ENCODE results near the gene KIF13A.
"Not testable (repeated sequence)": the region's sequence is repeated elsewhere in the genome, so short reads cannot be mapped to it uniquely, and the experiment has no call there.

The KIF13A gene

DNA sequence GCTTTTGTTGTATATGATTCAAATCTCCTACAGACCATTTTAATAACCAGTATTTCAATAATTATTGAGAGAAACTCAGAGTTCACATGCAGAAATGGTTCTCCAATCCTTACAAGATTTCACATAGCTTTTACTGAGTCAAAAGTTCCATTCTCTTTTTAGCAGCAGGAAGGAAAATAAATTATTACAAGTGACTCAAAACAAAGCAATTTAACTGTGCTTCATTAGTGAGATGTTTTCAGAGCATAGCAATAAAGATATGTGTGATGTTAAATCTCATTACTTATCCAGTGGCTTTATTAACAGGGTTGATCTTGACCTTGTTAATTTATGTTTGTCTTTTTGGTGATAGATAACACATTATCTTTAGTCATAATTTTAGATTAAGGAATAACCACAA, 22.0 kb downstream of the KIF13A start:
- no peaks in the 10 kb centered on the region for H3K9me3 Mint-ChIP-seq
- no peaks in the 10 kb centered on the region for H3K4me1 Mint-ChIP-seq

DNA sequence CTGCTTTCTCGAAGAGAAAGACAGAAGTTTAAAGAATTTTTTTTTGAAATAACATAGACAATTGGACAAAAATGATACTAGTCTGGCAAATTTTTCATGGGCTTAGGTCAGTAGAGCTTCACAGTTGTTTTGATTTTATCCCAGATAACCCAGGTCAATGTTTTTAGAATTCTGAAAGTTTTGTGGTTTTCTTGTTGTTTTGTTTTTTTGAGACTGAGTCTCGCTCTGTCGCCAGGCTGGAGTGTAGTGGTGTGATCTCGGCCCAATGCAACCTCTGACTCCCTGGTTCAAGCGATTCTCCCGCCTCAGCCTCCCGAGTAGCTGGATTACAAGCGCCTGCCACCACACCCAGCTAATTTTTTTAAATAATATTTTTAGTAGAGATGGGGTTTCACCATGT, 22.8 kb downstream of the KIF13A start:
- H3K4me1 Mint-ChIP-seq = no peaks in the 10 kb centered on the region

More for the DNA sequence above, 22.0 kb downstream of the KIF13A start:
- H3K27ac Mint-ChIP-seq = no peak overlapping the region
- H3K27me3 Mint-ChIP-seq = peaks cover 11% of the 10 kb centered on the region
- no peaks in the 10 kb centered on the region for H3K36me3 Mint-ChIP-seq
- H3K4me3 Mint-ChIP-seq = no peak overlapping the region

DNA sequence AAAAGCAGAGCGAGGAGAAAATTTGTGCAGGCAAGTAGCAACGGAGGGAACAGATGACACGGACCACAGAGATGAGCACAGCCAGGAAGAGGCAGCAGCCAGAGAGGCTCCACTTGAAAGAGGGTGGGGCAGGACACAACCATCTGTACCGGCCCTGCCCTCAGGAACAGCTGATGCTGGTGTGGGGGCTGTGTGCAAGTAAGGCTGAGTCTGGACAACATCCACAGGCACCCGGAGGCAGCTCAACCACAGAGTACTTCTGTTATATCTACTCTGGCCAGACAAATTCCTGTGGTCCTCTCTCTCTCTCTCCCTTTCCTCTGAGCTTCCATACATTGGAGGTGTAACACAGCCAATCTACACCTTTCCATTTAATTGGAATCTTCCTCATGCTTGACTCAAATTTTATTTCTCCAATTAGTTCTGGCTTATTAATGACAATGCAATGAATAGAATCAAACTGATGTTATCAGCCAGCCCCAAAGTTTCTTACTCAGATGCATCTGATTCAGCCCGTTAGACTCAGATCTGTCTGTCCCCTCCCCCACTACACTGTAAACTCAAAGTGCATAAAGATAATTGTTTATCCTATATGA, 24.9 kb downstream of the KIF13A start:
- peaks cover 18% of the 10 kb centered on the region for H3K27me3 Mint-ChIP-seq
- H3K9me3 Mint-ChIP-seq = no peaks in the 10 kb centered on the region
- H3K36me3 Mint-ChIP-seq = no peaks in the 10 kb centered on the region
- no peak overlapping the region for H3K4me3 Mint-ChIP-seq
- no peaks in the 10 kb centered on the region for H3K4me1 Mint-ChIP-seq
- no peak overlapping the region for H3K27ac Mint-ChIP-seq

More for the DNA sequence above, 22.8 kb downstream of the KIF13A start:
- no peak overlapping the region for H3K27ac Mint-ChIP-seq
- peaks cover 14% of the 10 kb centered on the region for H3K27me3 Mint-ChIP-seq
- no peak overlapping the region for H3K4me3 Mint-ChIP-seq
- no peaks in the 10 kb centered on the region for H3K36me3 Mint-ChIP-seq
- no peaks in the 10 kb centered on the region for H3K9me3 Mint-ChIP-seq

DNA sequence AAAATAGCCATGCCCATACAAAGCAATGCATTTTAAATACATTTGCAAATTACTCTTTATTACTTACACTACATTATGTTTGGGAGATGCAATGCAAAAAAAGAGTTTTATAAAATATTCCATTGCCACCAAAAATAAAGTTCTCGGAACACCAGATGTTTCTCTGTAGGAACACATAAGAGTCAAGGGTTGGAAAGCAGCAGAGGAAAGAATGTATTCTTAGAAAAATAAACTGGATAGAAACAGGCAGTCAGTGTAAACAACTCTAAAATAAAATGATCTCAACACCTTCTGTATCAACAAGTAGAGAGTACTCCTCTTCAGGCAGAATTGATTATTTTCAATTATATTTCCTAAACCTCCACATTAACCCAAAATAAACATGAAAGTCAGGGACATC, 28.1 kb downstream of the KIF13A start:
- Mint-ChIP-seq H3K27me3 (peaks cover 23% of the 10 kb centered on the region), H3K9me3 (no peaks in the 10 kb centered on the region), H3K4me3 (no peak overlapping the region), H3K27ac (no peak overlapping the region), H3K36me3 (no peaks in the 10 kb centered on the region), H3K4me1 (no peaks in the 10 kb centered on the region)

DNA sequence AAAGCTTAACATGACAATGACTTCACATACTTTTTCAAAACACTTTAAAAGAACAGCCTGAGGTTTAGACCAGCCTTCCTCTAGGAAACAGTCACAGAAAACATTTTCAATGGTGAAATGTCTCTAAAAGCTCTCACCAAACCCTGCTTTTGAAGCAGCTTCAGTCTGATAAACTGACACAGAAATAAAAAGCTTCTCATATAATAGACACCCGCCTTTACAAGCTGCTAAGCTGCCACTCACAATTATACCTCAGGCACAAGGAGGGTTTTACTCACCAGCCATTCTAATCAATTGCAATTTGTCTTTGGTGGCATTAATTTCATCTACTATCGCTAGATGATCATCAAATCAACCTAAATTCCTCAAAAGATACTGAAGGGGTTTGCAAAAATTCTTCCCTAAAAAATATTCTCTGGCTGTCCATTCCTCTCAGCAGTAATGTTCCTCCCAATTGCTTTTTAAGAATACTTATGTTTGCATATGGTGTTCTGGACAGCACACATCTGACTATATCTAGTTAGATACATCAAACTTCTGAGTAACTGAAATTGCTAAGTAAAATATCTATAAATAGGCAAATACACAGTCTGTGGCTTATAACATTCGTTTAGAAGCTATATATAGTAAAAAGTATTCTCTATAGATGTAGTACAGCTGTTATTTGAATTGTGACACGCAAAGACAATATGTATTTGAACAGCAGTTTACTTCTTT, 29.4 kb downstream of the KIF13A start:
- H3K27ac Mint-ChIP-seq = no peak overlapping the region
- H3K27me3 Mint-ChIP-seq = peaks cover 23% of the 10 kb centered on the region
- no peaks in the 10 kb centered on the region for H3K36me3 Mint-ChIP-seq
- no peaks in the 10 kb centered on the region for H3K9me3 Mint-ChIP-seq
- no peaks in the 10 kb centered on the region for H3K4me1 Mint-ChIP-seq
- no peak overlapping the region for H3K4me3 Mint-ChIP-seq

DNA sequence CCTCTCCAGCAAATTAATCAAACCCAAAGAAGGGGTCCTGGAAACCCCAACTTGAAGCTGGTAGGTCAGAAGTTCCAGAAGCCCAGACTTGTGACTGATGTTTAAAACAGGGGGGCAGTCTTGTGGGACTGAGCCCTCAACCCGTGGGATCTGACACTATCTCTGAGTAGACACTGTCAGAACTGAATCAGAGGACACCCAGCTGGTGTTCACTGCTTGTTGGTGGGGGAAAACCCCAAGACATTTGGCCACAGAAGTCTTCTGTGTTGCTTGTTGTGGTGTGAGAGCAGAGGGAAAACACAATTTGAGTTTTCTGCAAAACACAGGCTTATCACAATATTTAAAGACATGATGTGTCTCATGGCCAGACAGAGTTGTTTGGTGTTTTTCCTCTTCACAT, 29.9 kb downstream of the KIF13A start:
- Mint-ChIP-seq H3K9me3 (no peaks in the 10 kb centered on the region), H3K4me1 (no peaks in the 10 kb centered on the region), H3K27me3 (peaks cover 18% of the 10 kb centered on the region), H3K4me3 (no peak overlapping the region), H3K36me3 (no peaks in the 10 kb centered on the region), H3K27ac (no peak overlapping the region)

DNA sequence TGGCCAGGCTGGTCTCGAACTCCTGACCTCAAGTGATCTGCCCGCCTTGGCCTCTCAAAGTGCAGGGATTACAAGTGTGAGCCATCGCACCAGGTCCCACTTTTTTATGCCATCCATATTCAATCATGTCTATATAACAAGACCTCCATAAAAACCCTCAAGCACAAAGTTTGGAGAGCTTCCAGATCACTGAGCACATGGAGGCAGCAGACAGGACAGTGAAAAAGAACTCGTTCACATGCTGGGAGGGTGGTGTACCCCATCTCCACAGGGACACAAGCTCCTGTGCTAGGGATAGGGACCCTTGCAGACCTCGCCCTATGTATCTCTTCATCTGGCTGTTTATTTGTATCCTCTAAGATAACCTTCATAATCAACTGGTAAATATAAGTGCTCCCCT, 30.3 kb downstream of the KIF13A start:
- Mint-ChIP-seq H3K4me3 (no peak overlapping the region), H3K27me3 (peaks cover 18% of the 10 kb centered on the region), H3K27ac (no peak overlapping the region), H3K9me3 (no peaks in the 10 kb centered on the region), H3K36me3 (no peaks in the 10 kb centered on the region), H3K4me1 (no peaks in the 10 kb centered on the region)

DNA sequence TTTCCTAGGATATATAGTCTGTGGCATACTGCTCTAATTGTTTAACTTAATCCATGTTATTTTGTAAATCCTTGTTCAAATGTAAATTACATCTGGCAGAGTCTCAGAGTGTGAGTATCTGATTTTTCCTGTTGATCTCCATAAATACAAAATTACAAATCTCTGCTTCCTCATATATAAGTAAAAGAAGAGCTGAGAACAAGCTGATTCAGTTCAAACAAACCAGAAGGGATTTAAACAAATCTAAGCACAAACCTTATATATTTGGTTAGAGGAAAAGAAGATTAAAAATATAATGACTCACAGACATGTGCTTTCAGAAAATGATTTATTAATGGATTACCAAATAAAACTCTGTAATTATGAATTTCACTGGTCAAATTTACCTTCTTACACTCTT, 37.3 kb downstream of the KIF13A start:
- Mint-ChIP-seq H3K27me3 (peaks cover 2% of the 10 kb centered on the region), H3K27ac (no peak overlapping the region), H3K4me1 (no peaks in the 10 kb centered on the region), H3K9me3 (no peaks in the 10 kb centered on the region), H3K4me3 (no peak overlapping the region), H3K36me3 (no peaks in the 10 kb centered on the region)

DNA sequence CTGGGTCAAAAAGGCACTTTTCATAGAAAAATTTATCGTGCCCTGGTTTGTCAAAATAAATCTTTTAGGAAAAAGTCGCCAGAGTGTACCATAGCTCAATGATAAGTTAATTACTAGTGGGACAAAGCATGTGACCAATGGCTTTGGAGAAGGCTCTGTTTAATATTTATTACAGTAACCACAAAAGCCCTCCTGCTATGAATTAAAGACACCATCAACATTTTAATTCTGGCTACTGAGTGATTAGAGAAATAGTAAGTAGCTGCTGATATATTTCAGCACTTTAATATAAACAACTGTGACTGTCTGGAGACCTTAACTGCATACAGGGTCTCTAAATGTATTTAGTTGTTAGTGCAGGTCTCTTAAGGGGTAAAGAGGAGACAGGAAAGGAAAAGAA, 38.3 kb downstream of the KIF13A start:
- Mint-ChIP-seq H3K27me3 (peaks cover 5% of the 10 kb centered on the region), H3K9me3 (no peaks in the 10 kb centered on the region), H3K27ac (no peak overlapping the region), H3K4me1 (no peaks in the 10 kb centered on the region), H3K36me3 (no peaks in the 10 kb centered on the region), H3K4me3 (no peak overlapping the region)

DNA sequence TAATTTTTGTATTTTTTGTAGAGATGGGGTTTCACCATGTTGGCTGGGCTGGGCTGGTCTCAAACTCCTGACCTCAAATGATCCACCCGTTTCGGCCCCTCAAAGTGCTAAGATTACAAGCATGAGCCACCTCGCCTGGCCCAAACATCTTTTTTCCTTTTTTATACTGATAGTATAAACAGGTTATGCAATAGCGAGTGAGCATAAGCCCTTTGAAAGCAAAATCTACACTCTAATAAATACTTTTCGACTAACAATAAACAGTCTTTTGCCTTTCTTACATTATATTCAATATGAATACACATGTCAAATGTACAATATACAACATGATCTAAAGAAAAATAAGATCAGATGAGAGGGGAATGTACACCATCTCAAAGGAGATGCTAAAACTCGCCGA, 38.7 kb downstream of the KIF13A start:
- no peak overlapping the region for H3K4me3 Mint-ChIP-seq
- H3K27ac Mint-ChIP-seq = no peak overlapping the region

DNA sequence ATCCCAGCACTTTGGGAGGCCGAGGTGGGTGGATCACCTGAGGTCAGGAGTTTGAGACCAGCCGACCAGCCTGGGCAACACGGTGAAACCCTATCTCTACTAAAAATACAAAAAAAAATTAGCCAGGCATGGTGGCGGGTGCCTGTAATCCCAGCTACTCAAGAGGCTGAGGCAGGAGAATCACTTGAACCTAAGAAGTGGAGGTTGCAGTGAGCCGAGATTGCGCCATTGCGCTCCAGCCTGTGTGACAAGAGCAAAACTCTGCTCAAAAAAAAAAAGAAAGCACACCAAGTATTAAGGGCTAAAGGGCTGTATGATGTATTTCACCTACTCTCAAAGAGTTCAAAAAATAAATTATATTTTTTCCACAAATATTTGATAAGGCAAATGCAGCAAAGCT, 39.9 kb downstream of the KIF13A start:
- H3K4me1 Mint-ChIP-seq, H3K9me3 Mint-ChIP-seq, H3K27ac Mint-ChIP-seq, H3K36me3 Mint-ChIP-seq, H3K27me3 Mint-ChIP-seq, H3K4me3 Mint-ChIP-seq: not testable (repeated sequence)

More for the DNA sequence above, 38.7 kb downstream of the KIF13A start:
- Mint-ChIP-seq H3K27me3 (peaks cover 9% of the 10 kb centered on the region), H3K4me1 (no peaks in the 10 kb centered on the region), H3K9me3 (no peaks in the 10 kb centered on the region), H3K36me3 (no peaks in the 10 kb centered on the region)

DNA sequence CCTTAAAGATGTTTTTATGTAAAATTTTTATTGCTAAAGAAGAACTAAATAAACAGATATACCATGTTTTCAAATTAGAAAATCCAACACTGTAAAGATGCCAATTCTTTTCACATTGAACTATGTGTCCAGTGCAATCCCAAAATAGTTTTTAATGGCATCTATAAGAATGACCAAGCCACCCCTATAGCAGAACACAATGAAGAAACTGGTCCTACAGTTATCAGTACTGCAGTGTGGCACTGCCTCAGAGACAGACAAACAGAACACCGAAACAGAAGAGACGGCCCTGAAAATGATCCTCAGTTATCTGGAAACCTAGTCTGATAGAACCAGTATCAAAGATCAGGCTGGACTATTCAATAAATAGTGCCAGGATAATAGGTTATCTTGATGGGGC, 41.9 kb downstream of the KIF13A start:
- Mint-ChIP-seq H3K4me1 (no peaks in the 10 kb centered on the region), H3K27me3 (peaks cover 11% of the 10 kb centered on the region), H3K9me3 (no peaks in the 10 kb centered on the region), H3K27ac (no peak overlapping the region), H3K4me3 (no peak overlapping the region), H3K36me3 (no peaks in the 10 kb centered on the region)

DNA sequence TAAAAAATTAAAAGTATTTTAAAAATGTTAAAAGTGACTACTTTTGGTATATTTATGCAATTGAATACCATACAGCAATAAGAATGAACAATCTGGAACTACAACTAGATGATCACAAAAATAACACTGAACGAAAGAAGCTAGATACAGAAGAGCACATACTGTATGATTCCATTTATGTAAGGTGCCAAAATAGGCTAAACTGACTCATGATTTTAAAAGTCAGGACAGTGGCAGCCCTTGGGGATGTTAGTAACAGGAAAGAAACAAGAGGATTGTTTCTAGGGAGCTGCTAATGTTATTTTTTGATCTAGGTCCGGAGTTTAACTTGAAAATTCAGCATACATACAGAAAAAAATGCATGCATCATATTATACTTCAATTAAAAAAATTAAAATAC, 42.3 kb downstream of the KIF13A start:
- Mint-ChIP-seq H3K4me3 (no peak overlapping the region), H3K36me3 (no peaks in the 10 kb centered on the region), H3K27ac (no peak overlapping the region), H3K4me1 (no peaks in the 10 kb centered on the region), H3K27me3 (peaks cover 15% of the 10 kb centered on the region), H3K9me3 (no peaks in the 10 kb centered on the region)

DNA sequence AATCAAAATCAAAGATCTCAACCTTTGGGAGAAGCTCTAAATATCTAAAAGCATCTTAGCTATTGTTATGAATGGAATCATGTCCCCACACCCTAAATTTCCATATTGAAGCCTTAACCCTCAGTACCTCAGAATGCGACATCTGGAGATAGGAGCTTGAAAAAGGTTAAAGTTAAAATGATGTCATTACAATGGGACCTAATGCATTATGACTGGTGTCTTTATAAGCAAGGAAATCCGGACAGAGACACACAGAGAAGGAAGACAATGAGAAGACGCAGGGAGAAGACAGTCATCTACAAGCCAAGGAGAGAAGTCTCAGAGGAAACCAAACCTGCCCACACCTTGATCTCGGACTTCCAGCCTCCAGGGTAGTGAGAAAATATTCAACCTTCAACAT, 46.1 kb downstream of the KIF13A start:
- no peaks in the 10 kb centered on the region for H3K9me3 Mint-ChIP-seq
- no peak overlapping the region for H3K4me3 Mint-ChIP-seq
- H3K4me1 Mint-ChIP-seq = no peaks in the 10 kb centered on the region
- H3K27ac Mint-ChIP-seq = no peak overlapping the region
- peaks cover 21% of the 10 kb centered on the region for H3K27me3 Mint-ChIP-seq
- H3K36me3 Mint-ChIP-seq = no peaks in the 10 kb centered on the region

DNA sequence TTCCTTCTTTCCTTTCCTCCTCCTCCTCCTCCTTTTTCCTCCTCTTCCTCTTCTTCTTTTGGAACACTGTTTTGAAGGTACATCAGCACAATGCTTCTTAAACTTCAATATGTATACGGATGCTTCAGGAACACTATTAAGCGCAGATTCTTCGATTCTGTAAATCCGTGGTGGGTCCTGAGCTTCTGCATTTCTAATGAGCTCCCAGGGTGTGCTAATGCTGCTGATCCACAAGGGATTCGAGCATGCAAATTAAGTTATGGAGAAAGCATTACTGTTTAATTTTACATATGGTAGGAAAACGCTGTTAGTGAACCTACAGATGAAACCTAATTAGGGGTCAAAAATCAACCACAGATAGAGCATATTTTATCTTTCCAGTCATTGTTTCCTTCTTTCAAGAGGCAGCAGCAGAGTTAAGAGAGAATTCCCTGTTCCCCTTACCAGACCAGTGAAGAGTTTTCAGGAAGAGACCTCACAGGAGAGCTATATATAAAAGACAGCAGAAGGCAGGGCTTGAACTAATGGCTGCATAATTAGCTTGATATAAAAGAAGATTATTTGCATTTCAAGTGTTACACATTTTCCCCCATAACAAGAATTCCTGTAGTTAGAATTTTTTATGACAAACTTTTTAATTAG, 47.2 kb downstream of the KIF13A start:
- Mint-ChIP-seq H3K4me1 (no peaks in the 10 kb centered on the region), H3K9me3 (no peaks in the 10 kb centered on the region), H3K36me3 (no peaks in the 10 kb centered on the region), H3K27ac (no peak overlapping the region), H3K27me3 (peaks cover 22% of the 10 kb centered on the region), H3K4me3 (no peak overlapping the region)

DNA sequence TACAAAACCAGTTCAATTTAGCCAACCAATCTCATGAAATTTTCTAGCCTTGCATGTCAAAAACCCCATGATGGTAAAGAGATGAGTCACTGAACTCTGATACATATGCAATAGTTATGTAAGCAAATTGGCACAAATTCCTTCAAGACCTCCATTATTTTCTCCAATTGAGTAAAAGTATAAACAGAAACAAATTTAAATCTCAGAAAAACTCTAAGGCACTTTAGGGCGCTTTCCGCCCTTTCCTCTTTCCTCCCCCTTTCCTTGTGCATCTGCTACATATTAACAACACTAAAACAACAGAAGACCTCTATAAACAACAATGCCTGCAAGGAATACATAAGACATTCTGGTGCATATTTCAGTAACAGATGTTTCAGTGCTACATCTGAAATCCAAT, 48.5 kb downstream of the KIF13A start:
- Mint-ChIP-seq H3K9me3 (no peaks in the 10 kb centered on the region), H3K4me1 (no peaks in the 10 kb centered on the region)

More for the DNA sequence above, 48.5 kb downstream of the KIF13A start:
- no peak overlapping the region for H3K27ac Mint-ChIP-seq
- no peak overlapping the region for H3K4me3 Mint-ChIP-seq
- no peaks in the 10 kb centered on the region for H3K36me3 Mint-ChIP-seq
- H3K27me3 Mint-ChIP-seq = peaks cover 17% of the 10 kb centered on the region
